Measurements from ENCODE around the gene NUBP2.

Gene NUBP2

GRCh38 chr16:1818873-1819525, 36.2 kb downstream of the NUBP2 start:
- 99% methylated on average over 32 of the region's 35 CpGs for WGBS (ENCODE audit: insufficient coverage)
- Histone ChIP-seq H3K27ac (ENCODE audit: insufficient read depth in 1 of 2, low read depth in 1 of 2, low read length in 2 of 2, poor library complexity in 1 of 2, severe bottlenecking in 2 of 2) (no peak overlapping the region), H3K4me3 (ENCODE audit: control insufficient read depth in 1 of 7, extremely low read depth in 1 of 7, insufficient read depth in 4 of 7, low read depth in 2 of 7, low read length in 6 of 7) (no peak overlapping the region), H3K9me3 (ENCODE audit: control extremely low read depth in 1 of 5, control insufficient read depth in 4 of 5, insufficient read depth in 2 of 5, low read depth in 1 of 5, low read length in 4 of 5) (no peaks in the 10 kb centered on the region), H3K4me1 (ENCODE audit: control extremely low read depth in 1 of 4, control insufficient read depth in 4 of 4, insufficient read depth in 4 of 4, low read length in 3 of 4) (no peaks in the 10 kb centered on the region), H3K27me3 (replicated peaks in 2 of 5; ENCODE audit: control insufficient read depth in 4 of 5, insufficient read depth in 5 of 5, low read length in 4 of 5) (no peaks in the 10 kb centered on the region), H3K36me3 (ENCODE audit: control insufficient read depth in 4 of 4, insufficient read depth in 4 of 4, low read length in 3 of 4) (peaks cover 6 to 62% (median 37%) of the 10 kb centered on the region in 4 experiments)
- POLR2A ChIA-PET: no interaction called here
- DNase-seq: no peak
- CTCF ChIA-PET: no interaction called here

- H3K4me3 ChIP-seq (ENCODE audit: control insufficient read depth in 1 of 7, extremely low read depth in 1 of 7, insufficient read depth in 4 of 7, low read depth in 2 of 7, low read length in 6 of 7): no peak overlapping the region
- no peak overlapping the region for H3K27ac ChIP-seq (ENCODE audit: insufficient read depth in 1 of 2, low read depth in 1 of 2, low read length in 2 of 2, poor library complexity in 1 of 2, severe bottlenecking in 2 of 2)
- WGBS (ENCODE audit: insufficient coverage): 96% methylated on average over 14 of the region's 15 CpGs
- peaks cover 6 to 62% (median 37%) of the 10 kb centered on the region in 4 experiments for H3K36me3 ChIP-seq (ENCODE audit: control insufficient read depth in 4 of 4, insufficient read depth in 4 of 4, low read length in 3 of 4)
- H3K27me3 ChIP-seq (replicated peaks in 2 of 5; ENCODE audit: control insufficient read depth in 4 of 5, insufficient read depth in 5 of 5, low read length in 4 of 5): no peaks in the 10 kb centered on the region
- no peak for DNase-seq
- CTCF ChIA-PET: no interaction called here
- no peaks in the 10 kb centered on the region for H3K9me3 ChIP-seq (ENCODE audit: control extremely low read depth in 1 of 5, control insufficient read depth in 4 of 5, insufficient read depth in 2 of 5, low read depth in 1 of 5, low read length in 4 of 5)
- H3K4me1 ChIP-seq (ENCODE audit: control extremely low read depth in 1 of 4, control insufficient read depth in 4 of 4, insufficient read depth in 4 of 4, low read length in 3 of 4): no peaks in the 10 kb centered on the region
- POLR2A ChIA-PET: no interaction called here
Measured at GRCh38 chr16:1819611-1820010, 36.9 kb downstream of the NUBP2 start.

- H3K4me3 ChIP-seq (ENCODE audit: control insufficient read depth in 1 of 7, extremely low read depth in 1 of 7, insufficient read depth in 4 of 7, low read depth in 2 of 7, low read length in 6 of 7): no peak overlapping the region
- POLR2A ChIA-PET: no interaction called here
- no peaks in the 10 kb centered on the region for H3K27me3 ChIP-seq (replicated peaks in 2 of 5; ENCODE audit: control insufficient read depth in 4 of 5, insufficient read depth in 5 of 5, low read length in 4 of 5)
- no peak overlapping the region for H3K27ac ChIP-seq (ENCODE audit: insufficient read depth in 1 of 2, low read depth in 1 of 2, low read length in 2 of 2, poor library complexity in 1 of 2, severe bottlenecking in 2 of 2)
- H3K4me1 ChIP-seq (ENCODE audit: control extremely low read depth in 1 of 4, control insufficient read depth in 4 of 4, insufficient read depth in 4 of 4, low read length in 3 of 4): peaks cover 0 to 3% (median 3%) of the 10 kb centered on the region in 4 experiments
- peaks cover 6 to 61% (median 35%) of the 10 kb centered on the region in 4 experiments for H3K36me3 ChIP-seq (ENCODE audit: control insufficient read depth in 4 of 4, insufficient read depth in 4 of 4, low read length in 3 of 4)
- CTCF ChIA-PET: no interaction called here
- DNase-seq: peak in 2 of 3 donors; percentile 21 to 53
- no peaks in the 10 kb centered on the region for H3K9me3 ChIP-seq (ENCODE audit: control extremely low read depth in 1 of 5, control insufficient read depth in 4 of 5, insufficient read depth in 2 of 5, low read depth in 1 of 5, low read length in 4 of 5)
- 100% methylated on average over 18 of the region's 25 CpGs for WGBS (ENCODE audit: insufficient coverage)
Measured at GRCh38 chr16:1820096-1820945, 37.6 kb downstream of the NUBP2 start.

GRCh38 chr16:1820946-1821290, 38.2 kb downstream of the NUBP2 start:
- H3K4me3 ChIP-seq (ENCODE audit: control insufficient read depth in 1 of 7, extremely low read depth in 1 of 7, insufficient read depth in 4 of 7, low read depth in 2 of 7, low read length in 6 of 7): no peak overlapping the region
- H3K36me3 ChIP-seq (ENCODE audit: control insufficient read depth in 4 of 4, insufficient read depth in 4 of 4, low read length in 3 of 4): peaks cover 6 to 59% (median 32%) of the 10 kb centered on the region in 4 experiments
- H3K4me1 ChIP-seq (ENCODE audit: control extremely low read depth in 1 of 4, control insufficient read depth in 4 of 4, insufficient read depth in 4 of 4, low read length in 3 of 4): peaks cover 0 to 9% (median 9%) of the 10 kb centered on the region in 4 experiments
- no peaks in the 10 kb centered on the region for H3K9me3 ChIP-seq (ENCODE audit: control extremely low read depth in 1 of 5, control insufficient read depth in 4 of 5, insufficient read depth in 2 of 5, low read depth in 1 of 5, low read length in 4 of 5)
- ChIA-PET CTCF (no interaction called here), POLR2A (no interaction called here)
- H3K27ac ChIP-seq (ENCODE audit: insufficient read depth in 1 of 2, low read depth in 1 of 2, low read length in 2 of 2, poor library complexity in 1 of 2, severe bottlenecking in 2 of 2): no peak overlapping the region
- WGBS (ENCODE audit: insufficient coverage): 98% methylated on average over 12 of the region's 12 CpGs
- no peak for DNase-seq
- no peaks in the 10 kb centered on the region for H3K27me3 ChIP-seq (replicated peaks in 2 of 5; ENCODE audit: control insufficient read depth in 4 of 5, insufficient read depth in 5 of 5, low read length in 4 of 5)

- Histone ChIP-seq H3K4me3 (ENCODE audit: control insufficient read depth in 1 of 7, extremely low read depth in 1 of 7, insufficient read depth in 4 of 7, low read depth in 2 of 7, low read length in 6 of 7) (no peak overlapping the region), H3K27me3 (replicated peaks in 2 of 5; ENCODE audit: control insufficient read depth in 4 of 5, insufficient read depth in 5 of 5, low read length in 4 of 5) (no peaks in the 10 kb centered on the region), H3K36me3 (ENCODE audit: control insufficient read depth in 4 of 4, insufficient read depth in 4 of 4, low read length in 3 of 4) (peaks cover 0 to 50% (median 24%) of the 10 kb centered on the region in 4 experiments), H3K27ac (ENCODE audit: insufficient read depth in 1 of 2, low read depth in 1 of 2, low read length in 2 of 2, poor library complexity in 1 of 2, severe bottlenecking in 2 of 2) (no peak overlapping the region), H3K9me3 (ENCODE audit: control extremely low read depth in 1 of 5, control insufficient read depth in 4 of 5, insufficient read depth in 2 of 5, low read depth in 1 of 5, low read length in 4 of 5) (no peaks in the 10 kb centered on the region), H3K4me1 (ENCODE audit: control extremely low read depth in 1 of 4, control insufficient read depth in 4 of 4, insufficient read depth in 4 of 4, low read length in 3 of 4) (peaks cover 0 to 14% (median 11%) of the 10 kb centered on the region in 4 experiments)
- ChIA-PET CTCF (interaction anchor here (0.7 kb wide), 1 partner anchor 9 kb away, joined by 3 read pairs; no protein-coding TSS in a partner anchor), POLR2A (no interaction called here)
- WGBS (ENCODE audit: insufficient coverage): 95% methylated on average over 21 of the region's 24 CpGs
- DNase-seq: no peak
Measured at GRCh38 chr16:1821861-1822611, 39.3 kb downstream of the NUBP2 start.

GRCh38 chr16:1822801-1823200, 40.0 kb downstream of the NUBP2 start:
- DNase-seq: no peak
- Histone ChIP-seq H3K27ac (ENCODE audit: insufficient read depth in 1 of 2, low read depth in 1 of 2, low read length in 2 of 2, poor library complexity in 1 of 2, severe bottlenecking in 2 of 2) (no peak overlapping the region), H3K9me3 (ENCODE audit: control extremely low read depth in 1 of 5, control insufficient read depth in 4 of 5, insufficient read depth in 2 of 5, low read depth in 1 of 5, low read length in 4 of 5) (no peaks in the 10 kb centered on the region), H3K4me3 (ENCODE audit: control insufficient read depth in 1 of 7, extremely low read depth in 1 of 7, insufficient read depth in 4 of 7, low read depth in 2 of 7, low read length in 6 of 7) (no peak overlapping the region), H3K36me3 (ENCODE audit: control insufficient read depth in 4 of 4, insufficient read depth in 4 of 4, low read length in 3 of 4) (peaks cover 0 to 43% (median 23%) of the 10 kb centered on the region in 4 experiments), H3K4me1 (ENCODE audit: control extremely low read depth in 1 of 4, control insufficient read depth in 4 of 4, insufficient read depth in 4 of 4, low read length in 3 of 4) (peaks cover 3 to 20% (median 17%) of the 10 kb centered on the region in 4 experiments), H3K27me3 (replicated peaks in 2 of 5; ENCODE audit: control insufficient read depth in 4 of 5, insufficient read depth in 5 of 5, low read length in 4 of 5) (no peaks in the 10 kb centered on the region)
- 95% methylated on average over 15 of the region's 16 CpGs for WGBS (ENCODE audit: insufficient coverage)
- POLR2A ChIA-PET: no interaction called here
- CTCF ChIA-PET: interaction anchor here (0.7 kb wide), 1 partner anchor 8 kb away, joined by 3 read pairs; no protein-coding TSS in a partner anchor

All from common myeloid progenitor, CD34-positive (primary cell).